GM21723 (cell line): ENCODE measurements around the gene CCDC182.

Experiments used
- ATAC-seq: cut with Tn5 transposase; IDR thresholded peaks from one replicate; pipeline ENCODE4 v1.9.1; 2021; ENCODE audit warnings: mild to moderate bottlenecking, moderate library complexity; ENCODE audit not compliant: unreplicated experiment

CCDC182 gene

GRCh38 chr17:57730026-57730701 lies 14.9 kb downstream of the CCDC182 start:
- ATAC-seq: no peak

DNA sequence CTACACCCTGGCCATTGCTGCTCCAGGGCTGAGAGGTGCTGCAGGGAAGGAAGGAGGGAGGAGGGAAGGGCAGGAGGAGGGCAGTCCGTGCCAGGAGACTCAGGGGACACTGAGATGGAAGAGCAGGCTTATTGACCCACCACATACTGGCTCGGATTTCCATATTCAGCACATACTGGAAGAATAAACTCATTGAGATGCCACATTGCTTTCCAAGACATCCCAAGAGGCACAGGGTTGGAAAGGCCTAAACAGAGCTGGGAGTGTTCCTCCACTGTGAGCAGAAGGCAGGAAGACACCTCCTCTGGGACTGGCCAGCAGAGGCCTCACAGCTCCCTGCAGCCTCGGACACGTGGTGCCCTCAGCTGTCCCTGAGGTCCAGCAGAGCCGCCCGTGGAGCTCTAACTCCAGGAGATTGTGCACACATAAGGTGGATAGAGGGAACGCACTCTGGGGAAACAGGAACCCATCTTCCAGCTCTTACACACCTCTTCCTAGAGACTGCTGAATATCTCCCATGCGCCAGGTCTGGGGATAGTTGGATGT lies 17.4 kb downstream of the CCDC182 start:
- no peak for ATAC-seq

DNA sequence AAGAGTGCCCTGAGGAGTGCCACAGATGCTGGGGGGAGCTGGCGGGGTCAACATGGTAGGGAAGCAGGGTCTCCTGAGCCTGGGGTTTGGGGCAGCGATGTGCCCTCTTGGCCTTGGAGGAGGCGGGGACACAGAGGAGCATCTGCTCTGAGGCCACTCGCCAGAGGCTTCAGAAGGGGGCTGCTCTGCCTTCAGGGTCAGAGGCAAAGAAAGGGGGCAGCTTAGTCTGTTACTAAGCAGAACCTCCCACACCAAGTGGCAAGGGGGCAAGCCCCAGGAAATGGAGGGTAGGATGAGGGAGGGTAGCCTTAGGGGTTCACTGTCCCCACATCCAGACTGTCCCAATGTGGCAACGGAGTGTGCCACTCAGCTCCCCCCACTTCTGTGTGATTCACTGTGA lies 18.3 kb downstream of the CCDC182 start:
- ATAC-seq: no peak

DNA sequence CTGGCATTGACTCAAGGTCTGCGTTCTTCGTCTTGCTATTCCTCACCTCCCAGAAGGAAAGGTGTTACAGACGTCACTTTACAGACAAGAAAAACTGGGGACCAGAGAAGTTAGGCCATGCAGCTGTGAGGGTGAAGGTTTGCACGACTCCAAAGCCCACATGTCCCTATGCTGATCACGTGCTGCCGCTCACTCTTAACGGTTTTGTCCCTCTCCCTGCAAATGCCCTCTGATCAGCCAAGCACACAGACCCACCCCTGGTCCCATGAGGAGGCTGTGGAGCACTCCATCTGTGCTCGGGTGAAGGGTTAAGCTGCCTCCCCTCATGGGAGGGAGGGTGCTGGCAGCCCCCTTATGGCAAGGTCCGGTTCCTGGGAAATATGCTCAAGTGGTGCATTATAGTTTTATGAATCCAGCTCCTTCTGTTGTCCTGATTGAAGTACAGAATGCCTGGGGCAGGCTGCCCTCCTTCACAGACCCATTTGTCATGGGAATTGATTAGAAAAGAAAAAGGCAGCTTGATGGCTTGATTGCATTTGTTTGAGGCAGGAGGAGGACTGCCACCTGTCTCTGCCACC lies 18.8 kb downstream of the CCDC182 start:
- no peak for ATAC-seq

DNA sequence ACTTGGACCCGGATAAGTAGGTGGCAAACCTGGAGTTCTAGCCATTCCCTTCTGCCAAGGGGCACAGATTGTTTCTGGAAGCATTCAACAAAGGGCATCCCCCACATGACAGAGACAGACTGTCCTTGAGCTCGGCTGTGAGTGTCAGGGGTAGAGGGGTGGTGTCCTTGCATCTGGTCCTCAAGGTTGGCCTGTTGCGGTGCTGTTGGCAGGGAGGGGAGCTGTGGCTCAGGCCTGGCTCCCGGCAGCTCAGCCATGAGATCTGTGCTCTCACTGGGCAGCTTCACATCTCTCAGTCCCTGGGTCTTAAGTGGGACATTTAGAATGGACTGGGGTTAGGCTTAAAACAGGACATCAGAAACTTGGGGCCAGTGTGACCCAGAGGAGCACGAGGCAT lies 20.4 kb downstream of the CCDC182 start:
- no peak for ATAC-seq

DNA sequence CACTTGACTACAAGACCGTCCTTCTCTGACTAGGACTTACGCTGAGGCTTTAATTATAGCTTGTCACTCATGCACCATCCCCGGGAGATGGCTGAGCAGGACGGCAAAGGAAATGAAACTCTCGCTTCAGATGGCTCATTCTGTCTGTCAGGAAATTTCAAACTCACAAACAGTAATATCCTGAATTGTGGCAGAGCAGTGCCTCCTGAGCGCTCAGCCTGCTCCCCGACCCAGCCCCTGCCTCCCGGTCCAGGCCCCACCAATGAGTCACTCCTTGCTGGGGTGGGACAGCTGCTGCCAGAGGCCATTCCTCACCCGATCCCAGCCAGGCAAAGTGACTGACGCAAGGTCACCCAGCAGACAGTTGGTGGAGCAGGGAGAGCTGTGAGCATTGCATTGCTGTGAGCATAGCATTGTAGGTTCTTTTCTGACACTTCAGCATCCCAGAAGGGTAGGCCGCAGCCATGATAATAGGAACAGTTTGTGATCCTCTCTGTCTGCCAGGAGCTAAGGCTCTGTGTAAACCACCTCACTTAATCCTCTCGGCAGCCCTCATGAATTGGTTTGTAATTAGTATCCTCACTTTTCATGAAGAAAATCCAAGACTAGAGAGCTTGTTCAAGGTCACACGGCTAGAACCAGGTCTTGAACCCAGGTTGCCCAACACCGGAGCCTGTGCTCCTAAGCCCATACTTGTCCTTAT lies 20.9 kb downstream of the CCDC182 start:
- ATAC-seq: peak; percentile 84

DNA sequence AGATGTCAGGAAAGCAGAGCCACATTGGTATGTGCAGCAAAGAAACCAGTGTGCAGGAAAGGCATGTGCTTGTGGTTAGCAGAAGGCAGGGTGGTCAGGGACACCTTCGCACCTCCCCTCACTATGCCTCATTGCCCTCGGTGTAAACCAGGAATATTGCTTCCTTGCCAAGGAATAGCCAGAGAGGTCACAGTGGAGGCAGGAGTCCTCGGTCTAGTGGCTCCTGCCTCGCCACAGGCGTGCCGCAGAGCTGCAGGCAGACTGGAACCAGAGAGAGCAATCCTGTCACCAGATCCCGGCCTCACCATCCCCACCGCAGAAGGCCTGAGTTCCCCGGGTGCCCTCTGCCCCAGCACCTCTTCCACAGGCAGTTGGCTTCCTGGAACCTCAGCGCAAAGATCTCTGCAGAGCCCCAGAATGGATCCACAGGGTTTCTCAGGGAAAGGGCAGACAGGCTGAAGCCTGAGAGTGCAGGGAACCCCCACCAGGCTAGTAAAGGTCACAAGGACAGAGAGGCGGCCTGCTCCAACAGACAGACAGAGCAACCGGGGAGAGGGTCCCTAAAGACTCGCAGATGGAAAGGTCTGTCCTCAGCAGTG lies 21.6 kb downstream of the CCDC182 start:
- no peak for ATAC-seq

- ATAC-seq: no peak
Measured at GRCh38 chr17:57722704-57723043, 22.4 kb downstream of the CCDC182 start.

- no peak for ATAC-seq
Measured at GRCh38 chr17:57721967-57722703, 23.0 kb downstream of the CCDC182 start.

DNA sequence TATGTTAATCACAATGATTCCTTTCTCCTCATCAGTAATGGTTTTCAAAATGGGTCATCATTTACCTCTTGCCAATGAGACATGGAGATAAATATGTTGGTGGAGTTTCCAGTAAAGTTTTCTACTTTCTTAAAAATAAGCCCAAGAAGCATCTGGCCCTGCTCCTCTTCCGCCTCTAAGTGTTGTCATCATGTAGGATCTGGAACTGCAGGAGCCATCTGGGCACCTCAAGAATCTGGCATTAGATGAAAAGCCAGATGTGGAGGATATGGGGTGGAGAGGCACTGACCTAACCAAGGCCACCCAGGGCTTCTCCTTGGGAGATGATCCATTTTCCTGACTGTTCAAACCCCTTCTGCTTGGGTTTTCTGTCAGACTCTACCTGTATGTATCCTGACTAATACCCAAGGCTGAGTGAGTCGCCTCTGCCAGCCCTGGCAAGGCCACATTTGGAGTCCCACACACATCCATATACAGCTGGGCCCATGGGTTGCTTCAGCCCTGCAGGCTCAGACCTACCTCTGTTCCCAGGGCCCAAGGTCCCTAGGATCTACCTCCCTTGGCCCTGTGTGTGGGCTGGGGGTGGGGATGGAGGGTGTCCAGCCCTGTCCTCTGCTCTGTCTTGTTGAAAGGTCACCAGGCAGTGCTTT lies 24.6 kb downstream of the CCDC182 start:
- ATAC-seq: no peak

DNA sequence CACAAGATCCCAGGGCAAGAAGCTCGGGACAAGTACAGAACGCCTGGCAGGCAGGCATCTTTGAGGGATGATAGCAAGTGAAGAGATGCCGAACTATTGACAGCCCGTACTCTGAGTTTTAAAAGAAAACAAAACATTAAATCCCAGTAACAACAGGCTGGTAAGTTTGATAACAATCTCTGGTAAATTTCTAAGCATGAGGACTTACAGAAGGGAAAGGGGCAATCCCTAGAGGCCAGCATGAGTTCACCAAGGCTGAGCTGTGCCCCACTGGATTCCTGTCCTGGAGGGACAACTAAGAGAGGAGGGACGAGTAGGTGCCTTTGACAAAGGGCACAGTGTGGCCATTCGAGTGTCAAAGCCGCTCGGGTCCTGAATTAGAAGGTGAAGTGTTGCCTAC lies 26.2 kb downstream of the CCDC182 start:
- ATAC-seq: no peak

- ATAC-seq: no peak
Measured at GRCh38 chr17:57715981-57716380, 29.1 kb downstream of the CCDC182 start.

- ATAC-seq: no peak
Measured at GRCh38 chr17:57714665-57715180, 30.4 kb downstream of the CCDC182 start.

- ATAC-seq: no peak
Measured at GRCh38 chr17:57713140-57713539, 32.0 kb downstream of the CCDC182 start.

- ATAC-seq: no peak
Measured at GRCh38 chr17:57708410-57708809, 36.7 kb downstream of the CCDC182 start.

DNA sequence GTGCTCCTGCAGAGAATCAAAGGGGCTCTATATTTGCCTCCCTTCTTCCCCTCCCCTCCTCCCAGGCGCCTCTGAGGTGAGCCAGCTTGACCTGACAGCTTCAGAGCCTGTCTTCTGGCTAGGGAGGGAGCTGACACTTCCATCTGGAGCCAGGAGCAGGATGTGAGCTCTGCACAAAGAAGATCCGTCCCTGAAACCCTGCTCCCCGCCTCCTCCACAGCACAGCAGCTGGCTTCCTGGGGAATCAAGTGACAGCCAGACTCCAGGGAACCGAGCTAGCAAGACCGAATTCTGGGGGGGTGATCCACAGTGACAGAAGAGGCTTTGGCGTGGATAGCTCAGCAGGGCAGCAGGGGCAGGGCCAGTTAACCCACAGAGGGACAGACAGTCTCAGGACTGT lies 37.2 kb downstream of the CCDC182 start:
- ATAC-seq: no peak

- no peak for ATAC-seq
Measured at GRCh38 chr17:57706761-57707160, 38.3 kb downstream of the CCDC182 start.

- ATAC-seq: no peak
Measured at GRCh38 chr17:57705921-57706695, 39.0 kb downstream of the CCDC182 start.

- ATAC-seq: no peak
Measured at GRCh38 chr17:57704448-57704847, 40.7 kb downstream of the CCDC182 start.

GRCh38 chr17:57703273-57703672 lies 41.8 kb downstream of the CCDC182 start:
- no peak for ATAC-seq
